Lower lobe of right lung (tissue), 2 donors: Measurements from ENCODE around the gene CBX2. TPM values are rescaled to one million over a fixed set of nuclear protein-coding genes. Genes with fewer than 3 reads are reported as not detected.

Experiments used
- ATAC-seq, 2 donors: fragments of 200-7000 bp; cut with Tn5 transposase; one replicate each; pipeline ENCODE4 v1.9.1; 2020 to 2022; ENCODE audit warnings: mild to moderate bottlenecking in 2 of 2, moderate library complexity in 2 of 2
- DNase-seq: peaks from one replicate; pipeline ENCODE4 v3.0.0-alpha.2; 2020
- H3K27ac ChIP-seq: fragments of 200-600 bp; one replicate; pipeline ENCODE4 v1.8.0; 2022
- H3K27me3 ChIP-seq: fragments of 200-600 bp; one replicate; pipeline ENCODE4 v1.8.0; 2022; ENCODE audit warnings: low read depth
- H3K36me3 ChIP-seq: fragments of 200-600 bp; one replicate; pipeline ENCODE4 v1.8.0; 2022; ENCODE audit warnings: mild to moderate bottlenecking
- H3K4me1 ChIP-seq: fragments of 200-600 bp; one replicate; pipeline ENCODE4 v1.8.0; 2022
- H3K4me3 ChIP-seq: fragments of 200-600 bp; one replicate; pipeline ENCODE4 v1.8.0; 2022; ENCODE audit warnings: mild to moderate bottlenecking
- H3K9me3 ChIP-seq: fragments of 200-600 bp; one replicate; pipeline ENCODE4 v1.8.0; 2022
- intact Hi-C: fragments of 100-400 bp; cut with DNase I; formaldehyde crosslinking; loops from one replicate; pipeline ENCODE4 v1.11.0; 2022
- total RNA-seq: library from RNA; stranded (reverse); fragmentation: NEBNext Ultra II Directional; extraction: Animal tissue kit (Norgen Biotek cat#: 25700); gene quantifications from one replicate; pipeline ENCODE4 v1.2.1, GENCODE V29; 2021
- TF ChIP-seq, protein P1 (sequence below): fragments of 200-600 bp; IDR thresholded peaks from one replicate; pipeline ENCODE4 v1.8.0; 2022; ENCODE audit warnings: antibody characterized with exemption, mild to moderate bottlenecking
- donor health status: DM: no; HTN: yes; CAD: no; lungs with severe emphysema.

CBX2 gene
- total RNA-seq, 1 donor from 2014 or later, result 3.9 TPM

DNA sequence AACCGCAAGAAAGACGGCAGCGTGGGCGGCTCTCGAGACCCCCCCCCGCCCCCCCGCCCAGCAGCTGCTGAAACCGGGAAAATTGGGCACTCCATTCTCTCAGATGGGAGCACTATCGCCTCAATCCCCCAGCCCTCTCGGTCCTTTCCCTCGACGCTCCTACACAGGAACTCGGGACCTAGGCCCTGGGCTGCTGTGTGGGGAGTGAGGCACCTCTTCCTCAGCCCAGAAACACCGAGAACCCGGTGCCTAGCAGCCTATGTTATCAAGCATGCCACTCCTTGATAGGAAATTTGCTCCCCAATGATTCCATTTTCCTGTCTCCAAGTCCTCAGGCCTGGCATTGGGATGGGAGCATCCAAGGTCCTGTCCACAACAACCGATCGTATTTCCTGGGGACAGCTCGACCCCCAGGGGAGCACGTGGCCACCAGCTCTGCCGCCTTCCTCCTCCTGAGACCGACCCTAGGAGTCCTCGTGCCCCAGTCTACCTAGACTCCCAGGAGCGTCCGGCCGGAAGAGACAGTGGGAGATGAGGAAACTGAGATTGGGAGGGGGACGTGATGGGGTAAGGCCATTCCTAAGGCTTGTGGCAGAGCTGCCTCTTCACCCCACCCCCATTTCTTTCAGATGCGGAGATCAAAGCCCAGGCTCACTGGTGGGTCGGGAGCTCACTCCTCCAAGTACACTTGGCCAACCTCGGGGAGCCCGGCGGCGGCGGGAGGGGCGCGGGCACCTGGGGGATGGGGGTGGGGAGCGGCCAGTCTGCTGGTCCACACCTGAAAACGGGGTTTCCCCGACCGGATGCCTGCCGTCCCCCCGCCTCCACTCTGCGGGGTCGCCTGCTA is 36.4 kb downstream of the CBX2 start:
- H3K9me3 ChIP-seq, result no peaks in the 10 kb centered on the region
- TF ChIP-seq, protein P1, sequence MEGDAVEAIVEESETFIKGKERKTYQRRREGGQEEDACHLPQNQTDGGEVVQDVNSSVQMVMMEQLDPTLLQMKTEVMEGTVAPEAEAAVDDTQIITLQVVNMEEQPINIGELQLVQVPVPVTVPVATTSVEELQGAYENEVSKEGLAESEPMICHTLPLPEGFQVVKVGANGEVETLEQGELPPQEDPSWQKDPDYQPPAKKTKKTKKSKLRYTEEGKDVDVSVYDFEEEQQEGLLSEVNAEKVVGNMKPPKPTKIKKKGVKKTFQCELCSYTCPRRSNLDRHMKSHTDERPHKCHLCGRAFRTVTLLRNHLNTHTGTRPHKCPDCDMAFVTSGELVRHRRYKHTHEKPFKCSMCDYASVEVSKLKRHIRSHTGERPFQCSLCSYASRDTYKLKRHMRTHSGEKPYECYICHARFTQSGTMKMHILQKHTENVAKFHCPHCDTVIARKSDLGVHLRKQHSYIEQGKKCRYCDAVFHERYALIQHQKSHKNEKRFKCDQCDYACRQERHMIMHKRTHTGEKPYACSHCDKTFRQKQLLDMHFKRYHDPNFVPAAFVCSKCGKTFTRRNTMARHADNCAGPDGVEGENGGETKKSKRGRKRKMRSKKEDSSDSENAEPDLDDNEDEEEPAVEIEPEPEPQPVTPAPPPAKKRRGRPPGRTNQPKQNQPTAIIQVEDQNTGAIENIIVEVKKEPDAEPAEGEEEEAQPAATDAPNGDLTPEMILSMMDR, result no peak
- no peaks in the 10 kb centered on the region for H3K36me3 ChIP-seq
- ATAC-seq (peak; percentile 25 to 36), DNase-seq (no peak)
- intact Hi-C loops, result no loop called here
- H3K27me3 ChIP-seq, result peaks cover 69% of the 10 kb centered on the region
- H3K4me1 ChIP-seq, result peaks cover 44% of the 10 kb centered on the region
- peak overlapping the region; percentile 39 for H3K4me3 ChIP-seq
- H3K27ac ChIP-seq, result no peak overlapping the region

- TF ChIP-seq, protein P1, result no peak
- peaks cover 44% of the 10 kb centered on the region for H3K4me1 ChIP-seq
- H3K4me3 ChIP-seq, result peak overlapping the region; percentile 39
- DNase-seq, result peak; percentile 83
- peak; percentile 74 to 86 for ATAC-seq
- H3K9me3 ChIP-seq, result no peaks in the 10 kb centered on the region
- intact Hi-C loops, result no loop called here
- H3K36me3 ChIP-seq, result no peaks in the 10 kb centered on the region
- H3K27me3 ChIP-seq, result peaks cover 62% of the 10 kb centered on the region
- no peak overlapping the region for H3K27ac ChIP-seq
Observed at GRCh38 chr17:79814974-79815835, 37.3 kb downstream of the CBX2 start.

DNA sequence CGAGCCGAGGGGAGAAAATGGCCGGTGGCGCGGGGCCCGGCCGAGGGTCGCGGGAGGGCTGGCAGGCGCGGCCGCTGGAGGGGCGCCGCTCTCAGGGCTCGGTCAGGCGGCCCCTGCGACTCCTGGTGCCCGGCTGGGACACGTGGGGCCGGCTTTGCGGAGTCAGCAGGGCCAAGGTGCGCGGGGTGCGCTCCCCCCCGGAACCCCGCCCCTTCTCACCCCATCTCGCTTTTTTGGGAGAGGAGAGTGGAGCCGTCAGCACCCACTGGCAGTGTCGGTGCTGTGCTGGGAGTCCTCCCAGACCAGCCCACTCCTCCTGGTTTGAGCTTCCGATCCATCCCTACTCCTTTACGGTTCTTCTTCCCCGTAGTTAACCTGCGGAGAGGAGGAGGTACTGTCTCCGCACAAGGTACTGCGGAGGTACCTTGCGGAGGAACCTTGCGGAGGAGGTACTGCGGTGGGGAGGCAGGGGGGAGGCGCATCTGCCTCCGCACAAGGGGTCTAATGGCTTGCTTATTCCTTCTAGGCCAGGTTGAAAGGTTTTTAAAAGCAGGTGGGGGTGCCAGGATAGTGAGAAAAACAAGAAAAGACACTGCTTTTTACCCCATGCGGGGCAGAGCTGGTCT is 38.0 kb downstream of the CBX2 start:
- intact Hi-C loops, result no loop called here
- Histone ChIP-seq H3K27me3 (peaks cover 55% of the 10 kb centered on the region), H3K4me3 (no peak overlapping the region)

DNA sequence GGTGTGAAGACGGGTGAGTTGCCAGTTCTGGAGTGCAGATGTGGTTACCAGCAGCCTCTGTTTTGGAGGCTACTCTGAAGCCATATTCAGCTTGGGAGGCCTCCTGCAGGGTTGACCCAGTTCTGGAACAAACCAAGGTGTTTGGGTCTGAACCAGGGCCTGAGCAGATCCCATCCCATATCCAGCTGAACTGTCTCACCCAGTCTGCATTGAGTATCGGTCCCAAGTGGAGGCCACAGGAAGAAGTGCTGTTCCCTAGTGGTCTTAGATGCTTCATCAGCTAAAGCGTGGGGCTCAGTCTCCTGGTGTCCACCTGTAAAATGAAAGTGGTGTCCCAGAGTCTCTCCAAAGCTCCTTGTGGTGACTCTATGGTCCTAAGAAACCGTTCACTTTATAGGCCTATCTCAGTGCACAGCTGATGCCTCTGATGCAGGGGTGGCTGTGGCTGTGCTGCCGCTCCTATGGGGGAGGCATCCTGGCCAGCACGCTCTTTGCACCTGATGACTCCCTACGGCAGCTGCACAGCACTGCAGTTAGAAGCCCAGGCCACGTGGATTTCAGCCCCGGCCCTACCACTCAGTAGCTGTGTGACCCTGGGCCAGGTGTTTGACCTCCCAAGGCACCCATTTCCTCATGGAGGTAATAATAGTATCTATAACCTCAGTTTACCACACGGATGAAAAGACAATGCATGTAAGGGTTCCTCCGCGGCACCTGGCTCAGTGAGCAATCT is 40.2 kb downstream of the CBX2 start:
- intact Hi-C loops, result no loop called here
- ATAC-seq (no peak), DNase-seq (no peak)
- Histone ChIP-seq H3K36me3 (no peaks in the 10 kb centered on the region), H3K9me3 (no peaks in the 10 kb centered on the region), H3K27me3 (peaks cover 33% of the 10 kb centered on the region), H3K4me3 (no peak overlapping the region), H3K27ac (no peak overlapping the region), H3K4me1 (peaks cover 20% of the 10 kb centered on the region)
- TF ChIP-seq, protein P1, result no peak

More for the DNA sequence above, 38.0 kb downstream of the CBX2 start:
- Histone ChIP-seq H3K27ac (no peak overlapping the region), H3K36me3 (no peaks in the 10 kb centered on the region), H3K9me3 (no peaks in the 10 kb centered on the region), H3K4me1 (peaks cover 42% of the 10 kb centered on the region)
- ATAC-seq (no peak), DNase-seq (no peak)
- TF ChIP-seq, protein P1, result no peak

- no peak for DNase-seq
- TF ChIP-seq, protein P1, result no peak
- Histone ChIP-seq H3K36me3 (no peaks in the 10 kb centered on the region), H3K9me3 (no peaks in the 10 kb centered on the region), H3K4me1 (peaks cover 16% of the 10 kb centered on the region), H3K27ac (no peak overlapping the region), H3K4me3 (no peak overlapping the region), H3K27me3 (peaks cover 28% of the 10 kb centered on the region)
- intact Hi-C loops, result no loop called here
- no peak for ATAC-seq
Observed at GRCh38 chr17:79819085-79819484, 41.1 kb downstream of the CBX2 start.
